ENCODE results near the gene CHRNA4.

The CHRNA4 gene

GRCh38 chr20:63322146-63322932 lies 38.8 kb downstream of the CHRNA4 start:
- TF ChIP-seq CTCF (IDR thresholded peaks at IDR 0.05; ENCODE audit: borderline replicate concordance, insufficient read depth, low read depth, low read length), result no peak
- no peak overlapping the region for H3K4me3 ChIP-seq (ENCODE audit: low read depth, low read length)

GRCh38 chr20:63321148-63321831 lies 39.9 kb downstream of the CHRNA4 start:
- H3K4me3 ChIP-seq (ENCODE audit: low read depth, low read length), result no peak overlapping the region
- no peak for TF ChIP-seq CTCF (IDR thresholded peaks at IDR 0.05; ENCODE audit: borderline replicate concordance, insufficient read depth, low read depth, low read length)

- no peak for TF ChIP-seq CTCF (IDR thresholded peaks at IDR 0.05; ENCODE audit: borderline replicate concordance, insufficient read depth, low read depth, low read length)
- H3K4me3 ChIP-seq (ENCODE audit: low read depth, low read length), result no peak overlapping the region
These were observed 40.5 kb downstream of the CHRNA4 start for GRCh38 chr20:63320616-63321147.

GRCh38 chr20:63320041-63320511 lies 41.1 kb downstream of the CHRNA4 start:
- no peak for TF ChIP-seq CTCF (IDR thresholded peaks at IDR 0.05; ENCODE audit: borderline replicate concordance, insufficient read depth, low read depth, low read length)
- no peak overlapping the region for H3K4me3 ChIP-seq (ENCODE audit: low read depth, low read length)

- no peak for TF ChIP-seq CTCF (IDR thresholded peaks at IDR 0.05; ENCODE audit: borderline replicate concordance, insufficient read depth, low read depth, low read length)
- no peak overlapping the region for H3K4me3 ChIP-seq (ENCODE audit: low read depth, low read length)
These were observed 41.7 kb downstream of the CHRNA4 start for GRCh38 chr20:63319164-63320040.

GRCh38 chr20:63318391-63319163 lies 42.6 kb downstream of the CHRNA4 start:
- TF ChIP-seq CTCF (IDR thresholded peaks at IDR 0.05; ENCODE audit: borderline replicate concordance, insufficient read depth, low read depth, low read length), result no peak

More at GRCh38 chr20:63318391-63319163, 42.6 kb downstream of the CHRNA4 start:
- H3K4me3 ChIP-seq (ENCODE audit: low read depth, low read length), result no peak overlapping the region
